Liver (tissue), 9 donors: Measurements from ENCODE around the gene AFAP1. TPM values are rescaled to one million over a fixed set of nuclear protein-coding genes. Genes with fewer than 3 reads are reported as not detected.

Experiments
- DNase-seq: peaks from one replicate; pipeline ENCODE4 v3.0.0-alpha.2; 2017; ENCODE audit warnings: low spot score
- H3K27ac ChIP-seq, 2 donors: one replicate each; pipeline ENCODE4 v1.7.0; 2013; ENCODE audit warnings: inconsistent platforms in 2 of 2, low read length in 2 of 2, control low read depth in 1 of 2, low read depth in 1 of 2, mild to moderate bottlenecking in 1 of 2
- H3K27me3 ChIP-seq, 4 donors: one replicate each; pipeline versions ENCODE4 v1.6.1 to v1.7.0; 2013; ENCODE audit warnings: low read length in 3 of 4, inconsistent platforms in 1 of 4, mild to moderate bottlenecking in 1 of 4, moderate library complexity in 1 of 4; ENCODE audit not compliant: control insufficient read depth in 4 of 4, insufficient read depth in 4 of 4
- H3K36me3 ChIP-seq, 4 donors: one replicate each; pipeline versions ENCODE4 v1.6.1 to v1.7.0; 2013; ENCODE audit warnings: low read length in 3 of 4, mild to moderate bottlenecking in 3 of 4, low read depth in 1 of 4, moderate library complexity in 1 of 4; ENCODE audit not compliant: control insufficient read depth in 4 of 4, insufficient read depth in 3 of 4
- H3K4me1 ChIP-seq, 4 donors: one replicate each; pipeline versions ENCODE4 v1.6.1 to v1.7.0; 2013; ENCODE audit warnings: low read length in 3 of 4, mild to moderate bottlenecking in 3 of 4, moderate library complexity in 1 of 4; ENCODE audit not compliant: control insufficient read depth in 4 of 4, insufficient read depth in 4 of 4
- H3K4me3 ChIP-seq, 3 donors: one replicate each; pipeline versions ENCODE4 v1.6.1 to v1.7.0; 2013; ENCODE audit warnings: low read length in 3 of 3, control low read depth in 1 of 3, low read depth in 1 of 3, mild to moderate bottlenecking in 1 of 3
- H3K9ac ChIP-seq, 2 donors: one replicate each; pipeline ENCODE4 v1.7.0; 2013; ENCODE audit warnings: low read length in 2 of 2, mild to moderate bottlenecking in 2 of 2, moderate library complexity in 2 of 2, control low read depth in 1 of 2, low read depth in 1 of 2
- H3K9me3 ChIP-seq, 4 donors: one replicate each; pipeline versions ENCODE4 v1.6.1 to v1.7.0; 2013; ENCODE audit warnings: low read length in 3 of 4; ENCODE audit not compliant: control insufficient read depth in 4 of 4
- ATF3 ChIP-seq: IDR thresholded peaks from 2 replicates; pipeline ENCODE4 v1.6.1; 2016; ENCODE audit warnings: antibody characterized with exemption
- EGR1 ChIP-seq, 2 donors: IDR thresholded peaks; 2 replicates each; pipeline ENCODE4 v1.6.1; 2016 to 2018; ENCODE audit warnings: antibody characterized with exemption in 2 of 2, low read depth in 2 of 2
- FOXA1 ChIP-seq: IDR thresholded peaks from 2 replicates; pipeline ENCODE4 v1.6.1; 2016; ENCODE audit warnings: antibody characterized with exemption
- FOXA2 ChIP-seq: IDR thresholded peaks from 2 replicates; pipeline ENCODE4 v1.6.1; 2016; ENCODE audit warnings: antibody characterized with exemption
- GABPA ChIP-seq, 2 donors: IDR thresholded peaks in 1 of 2; conservative IDR thresholded peaks in 1 of 2; 2 replicates each; pipeline ENCODE4 v1.6.1; 2016; ENCODE audit warnings: antibody characterized with exemption in 2 of 2, mild to moderate bottlenecking in 1 of 2, moderate library complexity in 1 of 2
- HNF4G ChIP-seq: IDR thresholded peaks from 2 replicates; pipeline ENCODE4 v1.6.1; 2016; ENCODE audit warnings: antibody characterized with exemption
- JUND ChIP-seq, 2 donors: IDR thresholded peaks; 2 replicates each; pipeline ENCODE4 v1.6.1; 2016; ENCODE audit warnings: antibody characterized with exemption in 2 of 2
- MAX ChIP-seq: IDR thresholded peaks from 2 replicates; pipeline ENCODE4 v1.6.1; 2016; ENCODE audit warnings: antibody characterized with exemption
- RAD21 ChIP-seq, 2 donors: IDR thresholded peaks; 2 replicates each; pipeline ENCODE4 v1.6.1; 2016; ENCODE audit warnings: antibody characterized with exemption in 2 of 2, mild to moderate bottlenecking in 2 of 2
- RXRA ChIP-seq, 2 donors: IDR thresholded peaks; 2 replicates each; pipeline ENCODE4 v1.6.1; 2017 to 2018; ENCODE audit warnings: antibody characterized with exemption in 2 of 2, mild to moderate bottlenecking in 1 of 2
- SP1 ChIP-seq: IDR thresholded peaks from 2 replicates; pipeline ENCODE4 v1.6.1; 2018; ENCODE audit warnings: antibody characterized with exemption, mild to moderate bottlenecking
- TAF1 ChIP-seq: conservative IDR thresholded peaks from 2 replicates; pipeline ENCODE4 v1.6.1; 2016; ENCODE audit warnings: antibody characterized with exemption, mild to moderate bottlenecking
- YY1 ChIP-seq: IDR thresholded peaks from 2 replicates; pipeline ENCODE4 v1.6.1; 2016; ENCODE audit warnings: antibody characterized with exemption, mild to moderate bottlenecking
- ZBTB33 ChIP-seq: IDR thresholded peaks from 2 replicates; pipeline ENCODE4 v1.6.1; 2016; ENCODE audit warnings: antibody characterized with exemption
- WGBS: extraction: QIAGEN DNeasy Blood & Tissue Kit; methylation state at CpG from one replicate; pipeline ENCODE4 v1.1.7; 2013; 5-methylcytosine and 5-hydroxymethylcytosine counted together
- polyA plus RNA-seq, 2 donors: library from polyadenylated mRNA; stranded (reverse) in 1 of 2; unstranded in 1 of 2; fragments of 200-250 nt in 1 of 2; fragments of >200 nt in 1 of 2; fragmentation: Nextera tagmentation in 1 of 2; extraction: Ambion mirVana in 1 of 2; gene quantifications; one replicate each; pipeline versions ENCODE4 v1.2.1 to v1.2.3, GENCODE V29; 2013 to 2015
- total RNA-seq, 2 donors: library from RNA; depleted of rRNA; stranded (reverse); fragments of >200 nt; gene quantifications; one replicate each; pipeline ENCODE4 v1.2.3, GENCODE V29; 2014
- donor health status: healthy.
- donor health status: healthy.
- donor health status: healthy.
- donor health status: healthy.
- donor health status: healthy.

AFAP1 gene
- total and polyA plus RNA-seq, 4 donors, result 0.40 to 3.2 (median 1.6) TPM

GRCh38 chr4:7773401-7774180 lies 166.1 kb downstream of the AFAP1 start:
- DNase-seq, result no peak
- H3K9me3 ChIP-seq, result no peaks in the 10 kb centered on the region
- 87% methylated on average over 24 of the region's 24 CpGs for WGBS
- H3K9ac ChIP-seq, result no peak overlapping the region
- TF ChIP-seq SP1 (no peak), TAF1 (no peak)
- H3K27ac ChIP-seq, result no peak overlapping the region
- no peaks in the 10 kb centered on the region for H3K36me3 ChIP-seq
- H3K27me3 ChIP-seq, result no peaks in the 10 kb centered on the region
- no peak overlapping the region for H3K4me3 ChIP-seq
- H3K4me1 ChIP-seq, result no peaks in the 10 kb centered on the region

GRCh38 chr4:7772711-7773385 lies 166.8 kb downstream of the AFAP1 start:
- H3K27ac ChIP-seq, result no peak overlapping the region
- H3K27me3 ChIP-seq, result no peaks in the 10 kb centered on the region
- no peak overlapping the region for H3K9ac ChIP-seq
- no peaks in the 10 kb centered on the region for H3K36me3 ChIP-seq
- no peak overlapping the region for H3K4me3 ChIP-seq
- TF ChIP-seq YY1 (no peak), FOXA1 (no peak), JUND (IDR thresholded peaks at IDR 0.05) (no peak), GABPA (IDR thresholded peaks at IDR 0.05 in 1 of 2, conservative IDR thresholded peaks at IDR 0.05 in 1 of 2) (no peak), SP1 (no peak), ATF3 (no peak), ZBTB33 (no peak), MAX (no peak), RAD21 (IDR thresholded peaks at IDR 0.05) (no peak), HNF4G (no peak), EGR1 (IDR thresholded peaks at IDR 0.05; ENCODE audit: low read depth in 2 of 2) (no peak), RXRA (IDR thresholded peaks at IDR 0.05) (no peak), FOXA2 (no peak)
- WGBS, result 70% methylated on average over 31 of the region's 31 CpGs
- H3K4me1 ChIP-seq, result no peaks in the 10 kb centered on the region
- no peaks in the 10 kb centered on the region for H3K9me3 ChIP-seq
- DNase-seq, result no peak
